ENCODE data around the gene PRICKLE4. TPM values are rescaled to one million over a fixed set of nuclear protein-coding genes. Genes with fewer than 3 reads are reported as not detected.

PRICKLE4 gene
- total and polyA plus RNA-seq, 2 of the 8 experiments (the other 6 are each of a cell fraction or from before 2014, with no cell fraction given), result 0.32 to 1.4 TPM

- H4K5ac ChIP-seq (ENCODE audit: insufficient read length, low read depth, low read length), result no peak overlapping the region
- H4K91ac ChIP-seq (replicated peaks; ENCODE audit: insufficient read length, low read length), result no peak overlapping the region
- no peak overlapping the region for H3K23ac ChIP-seq (ENCODE audit: insufficient read length)
- CTCF ChIA-PET (ENCODE audit: partially characterized antibody), result interaction anchor here (1.1 to 2.3 kb wide), 3 partner anchors 11 to 156 kb away, joined by 3 to 12 read pairs (median 5); no protein-coding TSS in a partner anchor
- H2BK20ac ChIP-seq (ENCODE audit: low read length), result no peak overlapping the region
- no peak overlapping the region for H2AFZ ChIP-seq (ENCODE audit: low read length)
- H3K23me2 ChIP-seq (ENCODE audit: low read depth, low read length), result no peaks in the 10 kb centered on the region
- H2BK12ac ChIP-seq (ENCODE audit: low read depth, low read length), result no peak overlapping the region
- no peak overlapping the region for H4K8ac ChIP-seq (ENCODE audit: extremely low read depth, insufficient read depth, low read length)
- no peak overlapping the region for H3K18ac ChIP-seq (ENCODE audit: extremely low read depth, low read length)
- peaks cover 0 to 3% (median 0%) of the 10 kb centered on the region in 4 experiments; a peak in 2 of 7 replicates for H3K4me1 ChIP-seq (replicated peaks in 1 of 4; ENCODE audit: control insufficient read depth in 3 of 4, insufficient read depth in 4 of 4, low read length in 3 of 4)
- H4K20me1 ChIP-seq (replicated peaks in 1 of 2; ENCODE audit: control insufficient read depth in 1 of 2, insufficient read depth in 2 of 2, low read length in 2 of 2), result no peaks in the 10 kb centered on the region
- no peak overlapping the region for H3K9ac ChIP-seq (replicated peaks in 1 of 4; ENCODE audit: extremely low read depth in 1 of 4, low read depth in 3 of 4, low read length in 3 of 4)
- H3K79me2 ChIP-seq (ENCODE audit: control insufficient read depth in 1 of 2, insufficient read depth in 2 of 2, low read length in 2 of 2), result no peaks in the 10 kb centered on the region
- H3K56ac ChIP-seq (replicated peaks; ENCODE audit: insufficient read length, low read depth, low read length), result no peak overlapping the region
- no peak overlapping the region for H3K4me2 ChIP-seq (ENCODE audit: insufficient read depth in 1 of 2, low read depth in 2 of 2, low read length in 2 of 2)
- no peak overlapping the region for H2BK5ac ChIP-seq (ENCODE audit: low read depth, low read length)
- no peak overlapping the region for H2AK5ac ChIP-seq (ENCODE audit: low read depth, low read length)
- no peaks in the 10 kb centered on the region; a peak in 1 of 7 replicates for H3K27me3 ChIP-seq (replicated peaks in 1 of 4; ENCODE audit: control insufficient read depth in 3 of 4, extremely low read depth in 1 of 4, insufficient read depth in 3 of 4, low read length in 3 of 4)
- no peak overlapping the region for H2BK15ac ChIP-seq (ENCODE audit: low read length)
- WGBS, 2 experiments (ENCODE audit: extremely low coverage in 1 of 2, insufficient coverage in 1 of 2, insufficient read length in 1 of 2, insufficient replicate concordance in 2 of 2, low coverage in 1 of 2, low lambda C conversion rate in 2 of 2, missing lambda C conversion rate in 1 of 2), result 77% methylated on average over 8 of the region's 8 CpGs; no CpG with 5 or more reads in 1 of the 2 experiments
- no peak overlapping the region for H3K4me3 ChIP-seq (ENCODE audit: extremely low read depth in 1 of 4, insufficient read depth in 2 of 4, low read depth in 3 of 4, low read length in 4 of 4)
- POLR2A ChIA-PET (ENCODE audit: partially characterized antibody), result interaction anchor here (0.8 to 1.2 kb wide), 2 partner anchors 10 to 21 kb away, joined by 3 read pairs; no protein-coding TSS in a partner anchor
- no peak for FAIRE-seq
- no peak for DNase-seq (ENCODE audit: low read depth in 1 of 2, low spot score in 2 of 2)
- H3K79me1 ChIP-seq (ENCODE audit: low read depth, low read length), result no peaks in the 10 kb centered on the region
- no peaks in the 10 kb centered on the region for H3K9me3 ChIP-seq (ENCODE audit: insufficient read depth in 2 of 2, low read depth in 1 of 2, low read length in 1 of 2)
- no peak for TF ChIP-seq FOSL1 (IDR thresholded peaks at IDR 0.05; ENCODE audit: insufficient read depth, low read depth, low read length)
- TF ChIP-seq ZNF274 (IDR thresholded peaks at IDR 0.05; ENCODE audit: borderline replicate concordance, extremely low read depth, low read length), result no peak
- no peak for TF ChIP-seq USF2 (IDR thresholded peaks at IDR 0.05; ENCODE audit: low read length)
- no peak for TF ChIP-seq SIX5 (IDR thresholded peaks at IDR 0.05; ENCODE audit: low read depth, low read length)
- TF ChIP-seq ATF2 (IDR thresholded peaks at IDR 0.05; ENCODE audit: low read length), result no peak
- H2BK120ac ChIP-seq (replicated peaks; ENCODE audit: low read depth, low read length), result no peak overlapping the region
- no peaks in the 10 kb centered on the region for H3K36me3 ChIP-seq (ENCODE audit: control insufficient read depth in 2 of 4, insufficient read depth in 4 of 4, low read length in 3 of 4)
- H3K14ac ChIP-seq (ENCODE audit: insufficient read length), result no peak overlapping the region
- no peak overlapping the region for H3K4ac ChIP-seq (replicated peaks; ENCODE audit: insufficient read length, low read depth, low read length)
- H3K27ac ChIP-seq (ENCODE audit: low read depth, low read length), result no peak overlapping the region
These were observed 22.5 kb upstream of the PRICKLE4 start for GRCh38 chr6:41757931-41758640.
